Activated T-helper 2 cell treated with anti-CD3 and anti-CD28 coated beads, Interferon-gamma antibody, Interleukin-2, Interleukin-4, amounts not matched to agents 10 μg/mL and 5 μg/mL and 100 μg/mL, durations not matched to agents 14 hours and 24 hours and 36 hours (primary cell): ENCODE measurements around the gene GAB1. TPM values are rescaled to one million over a fixed set of nuclear protein-coding genes. Genes with fewer than 3 reads are reported as not detected.
A peak's percentile ranks its signal among the peaks of the same experiment; 100 is the strongest.

Source experiments
- DNase-seq: peaks from one replicate; pipeline ENCODE4 v3.0.0; 2021; ENCODE audit warnings: low spot score
- H3K27ac Mint-ChIP-seq: one replicate; pipeline ENCODE4 v1.8.0; 2021; ENCODE audit warnings: mixed read lengths
- H3K27me3 Mint-ChIP-seq: one replicate; pipeline ENCODE4 v1.8.0; 2021; ENCODE audit warnings: low read depth, mixed read lengths
- H3K36me3 Mint-ChIP-seq: one replicate; pipeline ENCODE4 v1.8.0; 2021; ENCODE audit warnings: low read depth, mixed read lengths
- H3K4me1 Mint-ChIP-seq: one replicate; pipeline ENCODE4 v1.8.0; 2021; ENCODE audit warnings: low read depth, mixed read lengths
- H3K4me3 Mint-ChIP-seq: one replicate; pipeline ENCODE4 v1.8.0; 2021; ENCODE audit warnings: low read depth, mild to moderate bottlenecking, moderate library complexity, mixed read lengths
- H3K9me3 Mint-ChIP-seq: one replicate; pipeline ENCODE4 v1.8.0; 2021; ENCODE audit warnings: mixed read lengths
- intact Hi-C: fragments of 100-400 bp; cut with micrococcal nuclease; formaldehyde crosslinking; loops from one replicate; pipeline ENCODE4 v1.15.1; 2023
- total RNA-seq: library from RNA; stranded (reverse); gene quantifications from 2 replicates; pipeline ENCODE4 v1.2.3, GENCODE V29; 2022

GAB1 gene
- total RNA-seq, 1 donor from 2014 or later, result 0.96 TPM

DNA sequence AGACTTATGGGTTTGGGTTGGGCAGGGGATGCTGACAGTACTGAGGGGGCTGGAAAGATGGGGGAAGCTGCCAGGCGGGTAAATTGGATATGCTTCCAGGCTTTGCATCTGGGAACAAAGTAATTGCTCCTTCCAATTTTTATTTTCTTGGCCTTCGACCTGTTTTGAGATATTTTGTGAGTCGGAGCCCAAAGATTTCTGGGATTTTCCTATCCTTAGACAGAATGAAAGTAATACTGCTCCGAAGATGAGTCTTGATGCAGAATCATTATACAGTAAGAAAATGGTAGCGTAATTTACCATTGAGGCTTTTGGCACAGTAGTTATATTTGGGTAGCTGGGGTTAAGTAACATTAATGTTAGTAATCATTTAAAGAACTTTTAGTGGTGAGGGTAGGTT is 178.2 kb downstream of the GAB1 start:
- H3K36me3 Mint-ChIP-seq, result peaks cover 45% of the 10 kb centered on the region
- H3K4me3 Mint-ChIP-seq, result peak overlapping the region; percentile 98
- intact Hi-C loops, result loop anchor here (5.0 to 10.0 kb wide), 3 partner anchors 950 to 1972 kb away; no protein-coding TSS in a partner anchor
- no peak for DNase-seq
- peaks cover 7% of the 10 kb centered on the region for H3K27me3 Mint-ChIP-seq
- H3K4me1 Mint-ChIP-seq, result peaks cover 35% of the 10 kb centered on the region
- H3K9me3 Mint-ChIP-seq, result no peaks in the 10 kb centered on the region
- peak overlapping the region; percentile 90 for H3K27ac Mint-ChIP-seq

DNA sequence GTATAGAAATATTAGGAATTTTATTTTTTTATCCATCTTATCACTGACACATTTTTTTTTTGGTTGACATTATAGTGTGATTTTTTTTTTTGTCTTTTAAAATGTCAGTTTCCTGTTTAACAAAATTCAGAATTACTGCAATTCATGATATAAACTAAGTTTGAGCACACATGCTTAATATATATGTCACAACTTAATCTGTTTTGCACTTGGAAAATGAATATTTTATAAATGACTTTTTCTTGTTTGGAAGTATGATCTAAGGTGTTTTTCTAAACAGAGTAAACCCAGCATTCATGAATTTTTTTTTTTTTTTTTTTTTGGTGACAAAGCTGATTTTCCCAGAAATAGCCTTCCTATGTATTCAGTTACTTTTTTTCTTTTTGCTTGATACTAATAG is 179.2 kb downstream of the GAB1 start:
- Mint-ChIP-seq H3K36me3 (peaks cover 52% of the 10 kb centered on the region), H3K27me3 (no peaks in the 10 kb centered on the region)

DNA sequence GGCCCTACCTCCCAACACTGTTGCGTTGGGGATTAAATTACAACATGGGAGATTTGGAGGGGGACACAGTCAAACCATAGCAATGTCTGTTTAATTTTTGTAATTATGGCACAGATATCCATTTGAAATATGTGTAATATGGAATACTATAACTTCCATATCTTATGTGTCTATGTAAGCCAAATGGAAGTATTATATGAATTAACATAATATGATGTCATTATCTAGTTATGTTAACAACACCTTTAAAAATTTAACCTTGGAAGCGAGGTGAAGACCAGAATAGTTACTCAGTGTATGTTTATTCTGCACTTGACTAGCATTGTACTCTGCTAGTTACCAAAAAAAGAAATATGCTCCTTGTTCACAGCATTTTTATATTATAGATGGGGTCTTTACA is 181.1 kb downstream of the GAB1 start:
- intact Hi-C loops, result loop anchor here (10.0 kb wide), 1 partner anchor 953 kb away; no protein-coding TSS in a partner anchor
- Mint-ChIP-seq H3K36me3 (peaks cover 65% of the 10 kb centered on the region), H3K27me3 (no peaks in the 10 kb centered on the region), H3K27ac (no peak overlapping the region), H3K4me1 (peaks cover 43% of the 10 kb centered on the region), H3K4me3 (no peak overlapping the region), H3K9me3 (no peaks in the 10 kb centered on the region)
- no peak for DNase-seq

More for the DNA sequence above, 179.2 kb downstream of the GAB1 start:
- DNase-seq, result no peak
- H3K9me3 Mint-ChIP-seq, result no peaks in the 10 kb centered on the region
- intact Hi-C loops, result loop anchor here (10.0 kb wide), 1 partner anchor 951 kb away; no protein-coding TSS in a partner anchor
- peak overlapping the region; percentile 43 for H3K4me3 Mint-ChIP-seq
- peak overlapping the region; percentile 54 for H3K27ac Mint-ChIP-seq
- peaks cover 39% of the 10 kb centered on the region for H3K4me1 Mint-ChIP-seq

Other genes starting within 250 kb of the GAB1 start
- gene USP38, start 152.0 kb upstream of the GAB1 start, total RNA-seq, result 23.5 and 26.2 TPM in 2 replicates
- gene SMARCA5, start 176.8 kb downstream of the GAB1 start, total RNA-seq, result 56.6 and 57.8 TPM in 2 replicates